GM12865 (cell line): Measurements from ENCODE around the gene FRMD5.

ENCODE experiments used
- DNase-seq: peaks from one replicate; pipeline ENCODE4 v3.0.0; 2010; ENCODE audit warnings: low read depth
- H3K4me3 ChIP-seq: 2 replicates; pipeline ENCODE4 v1.5.1; 2011; ENCODE audit warnings: mild to moderate bottlenecking, low read depth, low read length, control low read depth
- TF ChIP-seq, protein P1 (sequence below): IDR thresholded peaks from 2 replicates; pipeline ENCODE4 v1.5.1; 2011; ENCODE audit warnings: low read length, control low read depth, low read depth, inconsistent platforms; ENCODE audit not compliant: insufficient read depth; ENCODE audit errors: missing control alignments

FRMD5 gene

DNA sequence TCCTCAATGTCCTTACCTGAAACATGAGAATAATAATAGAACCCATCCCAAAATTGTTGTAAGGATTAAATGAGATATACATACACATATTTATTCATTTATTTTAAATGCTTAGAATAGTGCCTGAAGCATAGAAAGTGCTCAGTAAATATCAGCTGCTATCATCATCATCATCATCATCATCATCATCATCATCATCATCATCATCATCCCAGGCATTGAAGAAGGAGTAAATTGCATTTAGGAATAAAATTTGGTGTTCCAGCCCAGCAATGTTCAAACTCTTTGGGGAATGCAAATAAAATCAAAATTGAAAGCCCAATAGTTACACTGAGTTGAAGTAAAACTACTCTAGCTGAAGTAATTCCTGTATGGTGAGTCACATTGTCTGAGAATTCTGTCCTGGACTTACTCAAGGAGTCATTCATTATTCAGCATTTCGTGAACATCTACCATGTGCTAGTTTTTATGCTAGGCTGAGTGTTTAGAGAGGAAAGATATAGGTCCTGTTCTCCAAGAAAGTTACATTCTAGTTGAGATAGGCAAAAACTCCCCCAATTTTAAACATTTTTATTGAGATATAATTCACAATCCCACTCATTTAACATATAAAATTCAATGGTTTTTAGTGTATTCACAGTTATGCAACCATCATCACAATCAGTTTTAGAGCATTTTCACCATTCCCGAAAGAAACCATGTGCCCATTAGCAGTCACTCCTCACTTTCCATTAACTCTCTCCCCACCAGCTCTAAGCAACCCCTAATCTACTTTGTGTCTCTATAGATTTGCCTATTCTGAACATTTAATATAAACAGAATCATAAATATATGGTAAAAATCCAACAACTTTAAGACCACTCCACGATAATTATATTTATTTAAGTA is 107.2 kb downstream of the FRMD5 start:
- TF ChIP-seq, protein P1, sequence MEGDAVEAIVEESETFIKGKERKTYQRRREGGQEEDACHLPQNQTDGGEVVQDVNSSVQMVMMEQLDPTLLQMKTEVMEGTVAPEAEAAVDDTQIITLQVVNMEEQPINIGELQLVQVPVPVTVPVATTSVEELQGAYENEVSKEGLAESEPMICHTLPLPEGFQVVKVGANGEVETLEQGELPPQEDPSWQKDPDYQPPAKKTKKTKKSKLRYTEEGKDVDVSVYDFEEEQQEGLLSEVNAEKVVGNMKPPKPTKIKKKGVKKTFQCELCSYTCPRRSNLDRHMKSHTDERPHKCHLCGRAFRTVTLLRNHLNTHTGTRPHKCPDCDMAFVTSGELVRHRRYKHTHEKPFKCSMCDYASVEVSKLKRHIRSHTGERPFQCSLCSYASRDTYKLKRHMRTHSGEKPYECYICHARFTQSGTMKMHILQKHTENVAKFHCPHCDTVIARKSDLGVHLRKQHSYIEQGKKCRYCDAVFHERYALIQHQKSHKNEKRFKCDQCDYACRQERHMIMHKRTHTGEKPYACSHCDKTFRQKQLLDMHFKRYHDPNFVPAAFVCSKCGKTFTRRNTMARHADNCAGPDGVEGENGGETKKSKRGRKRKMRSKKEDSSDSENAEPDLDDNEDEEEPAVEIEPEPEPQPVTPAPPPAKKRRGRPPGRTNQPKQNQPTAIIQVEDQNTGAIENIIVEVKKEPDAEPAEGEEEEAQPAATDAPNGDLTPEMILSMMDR, result no peak
- no peak overlapping the region for H3K4me3 ChIP-seq
- no peak for DNase-seq

DNA sequence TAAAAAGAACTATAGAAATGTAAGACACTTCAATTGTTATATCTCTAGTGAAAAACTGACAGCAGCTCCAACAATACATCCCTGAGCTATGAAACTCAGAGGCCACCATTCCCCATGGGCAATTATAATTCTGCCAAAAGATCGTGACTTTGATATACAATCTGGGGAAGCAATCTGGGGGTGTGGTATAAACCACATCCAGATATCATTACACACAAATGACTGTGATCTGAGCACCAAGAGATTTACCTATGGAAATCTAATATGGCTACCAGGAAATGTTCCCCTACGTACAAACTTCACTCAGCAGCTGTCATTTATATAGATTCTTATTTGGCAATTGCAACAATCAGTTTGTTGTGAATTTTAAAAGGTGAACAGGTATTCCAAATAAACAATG is 110.3 kb downstream of the FRMD5 start:
- TF ChIP-seq, protein P1, result no peak
- H3K4me3 ChIP-seq, result no peak overlapping the region
- DNase-seq, result no peak

DNA sequence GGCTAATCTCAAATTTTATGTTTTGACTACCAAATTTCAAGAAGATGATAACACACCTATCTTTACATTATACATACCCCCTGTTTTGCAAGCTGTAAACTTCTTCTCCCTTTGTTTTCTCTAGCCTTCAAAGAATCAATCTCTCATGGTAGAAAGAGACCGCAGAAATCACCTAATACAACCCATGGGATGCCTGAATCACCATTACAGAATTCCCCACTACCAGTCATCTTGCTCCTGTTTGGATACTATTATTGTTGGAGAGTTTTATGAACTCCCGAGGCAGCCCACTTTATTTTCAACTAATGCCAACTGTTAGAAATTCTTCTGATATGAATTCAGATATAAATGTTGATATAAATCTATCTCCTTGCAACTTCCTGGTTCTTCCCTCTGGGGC is 110.9 kb downstream of the FRMD5 start:
- no peak for DNase-seq
- no peak overlapping the region for H3K4me3 ChIP-seq
- TF ChIP-seq, protein P1, result no peak

DNA sequence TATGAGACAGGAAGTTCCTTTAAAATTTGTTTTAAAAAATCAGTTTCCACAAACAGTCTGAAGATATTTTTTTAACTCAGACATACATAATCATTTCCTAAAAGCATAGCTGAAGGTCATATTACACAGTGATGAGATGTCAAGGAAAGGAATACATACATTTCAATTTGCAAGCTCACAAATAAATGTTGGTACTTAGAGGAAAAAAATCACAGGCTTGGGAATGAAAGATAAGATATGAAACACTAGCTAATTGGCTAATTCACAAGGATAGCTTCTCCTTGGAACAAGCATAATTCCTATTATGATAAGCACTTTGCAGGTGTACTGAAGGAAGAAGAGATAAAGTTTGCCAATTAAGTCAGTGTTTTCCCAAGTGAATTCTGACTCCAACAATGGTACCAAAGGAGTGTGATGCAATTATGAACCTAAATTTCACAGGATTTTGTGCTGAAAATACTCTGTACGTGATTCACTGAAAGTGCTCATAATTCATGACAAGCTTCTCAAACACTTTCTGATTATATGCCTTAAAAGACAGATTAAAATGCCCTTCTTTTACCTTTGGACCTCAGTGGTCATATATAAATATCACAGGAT is 112.4 kb downstream of the FRMD5 start:
- TF ChIP-seq, protein P1, result no peak
- no peak for DNase-seq
- no peak overlapping the region for H3K4me3 ChIP-seq

DNA sequence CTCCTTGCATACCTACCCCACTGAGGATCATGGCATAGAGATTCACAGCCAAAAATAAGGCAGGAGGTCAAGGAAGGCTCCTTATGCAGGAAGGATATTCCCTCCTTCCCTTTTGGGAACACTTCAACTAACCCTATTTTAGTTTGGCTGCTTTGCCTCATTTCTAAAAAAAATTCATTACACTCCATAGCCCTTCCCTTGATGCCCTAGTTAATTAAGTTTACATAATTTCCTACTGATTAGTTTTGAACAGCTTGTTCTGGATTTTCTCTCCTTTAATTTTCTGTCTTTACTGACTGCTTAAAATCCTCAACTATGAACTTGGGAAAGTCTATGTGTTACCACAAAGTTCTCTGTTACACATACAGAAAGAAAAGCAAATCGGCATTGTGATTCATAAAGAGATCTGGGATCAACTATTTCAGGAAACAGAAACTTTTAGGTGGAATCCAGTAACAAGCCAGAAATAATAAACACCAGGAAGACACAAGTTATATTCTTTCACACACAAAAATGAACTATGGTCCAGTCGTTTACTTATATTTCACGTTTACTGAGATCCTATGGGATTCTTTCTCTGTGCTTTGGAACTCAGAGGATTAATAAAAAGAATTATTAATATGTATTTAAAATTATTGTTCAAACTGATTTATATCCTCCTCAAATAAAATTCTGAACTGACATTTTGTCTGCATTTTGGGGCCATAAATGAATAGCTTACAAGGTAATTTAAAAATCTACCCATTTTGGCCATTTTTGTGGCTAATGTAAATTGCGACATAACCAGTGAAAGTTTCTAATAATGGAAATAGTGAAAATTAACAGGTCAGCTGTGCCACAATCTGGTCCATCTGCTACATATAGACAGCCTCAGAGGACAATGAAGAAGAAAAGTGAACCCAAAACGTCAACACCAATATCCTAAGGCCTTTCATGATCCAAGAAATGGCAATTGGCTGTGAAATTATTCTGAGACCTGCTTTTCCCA is 113.8 kb downstream of the FRMD5 start:
- TF ChIP-seq, protein P1, result no peak
- H3K4me3 ChIP-seq, result no peak overlapping the region
- DNase-seq, result no peak

DNA sequence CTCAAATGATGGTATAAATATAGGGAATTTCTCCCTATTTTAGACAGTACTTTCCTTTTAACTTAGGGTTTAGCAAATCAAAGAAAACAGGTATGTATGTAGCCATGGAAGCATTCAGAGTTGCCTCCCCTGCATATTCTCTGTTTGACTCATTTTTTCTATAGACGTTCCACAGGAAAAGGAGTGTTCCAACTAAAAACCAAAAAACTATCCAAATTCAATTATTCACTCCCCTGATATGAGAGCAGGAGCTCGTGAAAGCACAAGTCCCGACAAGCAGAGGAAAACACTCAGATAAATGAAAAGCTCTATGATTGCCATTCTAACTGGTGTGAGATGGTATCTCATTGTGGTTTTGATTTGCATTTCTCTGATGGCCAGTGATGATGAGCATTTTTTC is 119.5 kb downstream of the FRMD5 start:
- TF ChIP-seq, protein P1, result no peak
- H3K4me3 ChIP-seq, result no peak overlapping the region
- DNase-seq, result no peak
